Common myeloid progenitor, CD34-positive (primary cell): ENCODE data around the gene RAB11FIP2.

Source experiments
- CTCF ChIA-PET: fragments of 350-600 bp; sonication (Branson Sonifier 250); formaldehyde crosslinking; loops from one replicate; lab custom pipeline; 2021; ENCODE audit warnings: antibody characterized with exemption; lab: Charles Lee
- POLR2A ChIA-PET: fragments of 350-600 bp; sonication (Branson Sonifier 250); formaldehyde crosslinking; loops from one replicate; lab custom pipeline; 2021; ENCODE audit warnings: antibody characterized with exemption; lab: Charles Lee
- DNase-seq, 3 donors: peaks; one replicate each; pipeline versions ENCODE4 v3.0.0 to v3.0.0-alpha.2; 2013
- H3K27ac ChIP-seq, 2 experiments: 1 replicate in 1 of 2; 2 replicates in 1 of 2; pipeline ENCODE4 v1.7.0; 2013; ENCODE audit warnings: inconsistent platforms in 2 of 2, low read length in 2 of 2, mild to moderate bottlenecking in 2 of 2, low read depth in 1 of 2, moderate library complexity in 1 of 2; ENCODE audit not compliant: severe bottlenecking in 2 of 2, insufficient read depth in 1 of 2, poor library complexity in 1 of 2
- H3K27me3 ChIP-seq, 5 experiments: replicated peaks in 2 of 5; 1 replicate in 3 of 5; 2 replicates in 2 of 5; pipeline versions ENCODE4 v1.6.1 to v1.7.0; 2013; ENCODE audit warnings: low read length in 4 of 5, mild to moderate bottlenecking in 2 of 5, moderate library complexity in 2 of 5, inconsistent platforms in 1 of 5; ENCODE audit not compliant: insufficient read depth in 5 of 5, control insufficient read depth in 4 of 5
- H3K36me3 ChIP-seq, 4 experiments: 1 replicate in 2 of 4; 2 replicates in 2 of 4; pipeline versions ENCODE4 v1.6.1 to v1.7.0; 2013; ENCODE audit warnings: low read length in 3 of 4, control low read depth in 1 of 4, mild to moderate bottlenecking in 1 of 4; ENCODE audit not compliant: control insufficient read depth in 4 of 4, insufficient read depth in 4 of 4
- H3K4me1 ChIP-seq, 4 experiments: 1 replicate in 3 of 4; 2 replicates in 1 of 4; pipeline versions ENCODE4 v1.6.1 to v1.7.1; 2013; ENCODE audit warnings: low read length in 3 of 4, mild to moderate bottlenecking in 3 of 4, control low read depth in 1 of 4, inconsistent platforms in 1 of 4, moderate library complexity in 1 of 4; ENCODE audit not compliant: control insufficient read depth in 4 of 4, insufficient read depth in 4 of 4; ENCODE audit errors: control extremely low read depth in 1 of 4
- H3K4me3 ChIP-seq, 7 experiments: 1 replicate in 4 of 7; 2 replicates in 3 of 7; pipeline versions ENCODE4 v1.5.1 to v1.7.0; 2013; ENCODE audit warnings: mild to moderate bottlenecking in 7 of 7, low read length in 6 of 7, moderate library complexity in 6 of 7, inconsistent platforms in 2 of 7, low read depth in 2 of 7, control low read depth in 1 of 7; ENCODE audit not compliant: insufficient read depth in 4 of 7, control insufficient read depth in 1 of 7; ENCODE audit errors: extremely low read depth in 1 of 7
- H3K9me3 ChIP-seq, 5 experiments: 1 replicate in 4 of 5; 2 replicates in 1 of 5; pipeline versions ENCODE4 v1.6.1 to v1.7.1; 2013; ENCODE audit warnings: low read length in 4 of 5, mild to moderate bottlenecking in 2 of 5, inconsistent platforms in 1 of 5, low read depth in 1 of 5, moderate library complexity in 1 of 5; ENCODE audit not compliant: control insufficient read depth in 4 of 5, insufficient read depth in 2 of 5; ENCODE audit errors: control extremely low read depth in 1 of 5
- WGBS: methylation state at CpG from one replicate; pipeline ENCODE4 v1.1.5; 2013; ENCODE audit not compliant: insufficient coverage; 5-methylcytosine and 5-hydroxymethylcytosine counted together

RAB11FIP2 gene

GRCh38 chr10:118035354-118036005, 11.3 kb downstream of the RAB11FIP2 start:
- no peak overlapping the region for H3K27ac ChIP-seq
- POLR2A ChIA-PET: no interaction called here
- H3K4me1 ChIP-seq: peaks cover 6 to 25% (median 14%) of the 10 kb centered on the region in 4 experiments
- H3K4me3 ChIP-seq: peak overlapping the region in 4 of 7 experiments; percentile 11 to 60 (median 46)
- H3K9me3 ChIP-seq: no peaks in the 10 kb centered on the region
- CTCF ChIA-PET: interaction anchor here (0.9 kb wide), 1 partner anchor 10 kb away, joined by 3 read pairs; no protein-coding TSS in a partner anchor
- 0% methylated on average over 3 of the region's 7 CpGs for WGBS
- H3K36me3 ChIP-seq: peaks cover 7 to 15% (median 8%) of the 10 kb centered on the region in 4 experiments
- H3K27me3 ChIP-seq: no peaks in the 10 kb centered on the region
- DNase-seq: peak; percentile 14 to 58 (median 48)

- Histone ChIP-seq H3K36me3 (peaks cover 5 to 12% (median 8%) of the 10 kb centered on the region in 4 experiments), H3K27ac (no peak overlapping the region), H3K4me3 (peak overlapping the region in 3 of 7 experiments; percentile 32 to 59 (median 37)), H3K4me1 (peaks cover 6 to 25% (median 14%) of the 10 kb centered on the region in 4 experiments), H3K27me3 (no peaks in the 10 kb centered on the region), H3K9me3 (no peaks in the 10 kb centered on the region)
- no CpG with 5 or more reads among the region's 4 CpGs for WGBS
- ChIA-PET CTCF (no interaction called here), POLR2A (no interaction called here)
- peak in 1 of 3 donors; percentile 14 for DNase-seq
Measured at GRCh38 chr10:118034791-118035261, 11.9 kb downstream of the RAB11FIP2 start.

- DNase-seq: no peak
- Histone ChIP-seq H3K4me1 (peaks cover 6 to 25% (median 14%) of the 10 kb centered on the region in 4 experiments), H3K36me3 (peaks cover 2 to 12% (median 8%) of the 10 kb centered on the region in 4 experiments), H3K27me3 (no peaks in the 10 kb centered on the region), H3K9me3 (no peaks in the 10 kb centered on the region), H3K27ac (no peak overlapping the region), H3K4me3 (no peak overlapping the region)
- ChIA-PET CTCF (no interaction called here), POLR2A (no interaction called here)
- WGBS: 82% methylated on average over 6 of the region's 7 CpGs
Measured at GRCh38 chr10:118033905-118034304, 12.8 kb downstream of the RAB11FIP2 start.

- Histone ChIP-seq H3K4me1 (peaks cover 6 to 25% (median 14%) of the 10 kb centered on the region in 4 experiments), H3K27me3 (no peaks in the 10 kb centered on the region), H3K36me3 (peaks cover 1 to 12% (median 6%) of the 10 kb centered on the region in 4 experiments), H3K27ac (no peak overlapping the region), H3K9me3 (no peaks in the 10 kb centered on the region), H3K4me3 (no peak overlapping the region)
- DNase-seq: no peak
- ChIA-PET POLR2A (no interaction called here), CTCF (no interaction called here)
- 100% methylated on average over 3 of the region's 4 CpGs for WGBS
Measured at GRCh38 chr10:118032564-118032963, 14.2 kb downstream of the RAB11FIP2 start.

- no peak overlapping the region for H3K27ac ChIP-seq
- no CpG with 5 or more reads among the region's 2 CpGs for WGBS
- H3K27me3 ChIP-seq: no peaks in the 10 kb centered on the region
- ChIA-PET CTCF (no interaction called here), POLR2A (no interaction called here)
- no peak overlapping the region for H3K4me3 ChIP-seq
- DNase-seq: no peak
- no peaks in the 10 kb centered on the region for H3K9me3 ChIP-seq
- H3K4me1 ChIP-seq: peaks cover 6 to 20% (median 13%) of the 10 kb centered on the region in 4 experiments
- peaks cover 4 to 12% (median 6%) of the 10 kb centered on the region in 4 experiments for H3K36me3 ChIP-seq
Measured at GRCh38 chr10:118031351-118032075, 15.2 kb downstream of the RAB11FIP2 start.

GRCh38 chr10:118028619-118029018, 18.1 kb downstream of the RAB11FIP2 start:
- CTCF ChIA-PET: no interaction called here
- Histone ChIP-seq H3K4me3 (no peak overlapping the region), H3K27ac (no peak overlapping the region), H3K9me3 (no peaks in the 10 kb centered on the region), H3K4me1 (no peaks in the 10 kb centered on the region), H3K36me3 (peaks cover 4 to 8% (median 5%) of the 10 kb centered on the region in 4 experiments), H3K27me3 (no peaks in the 10 kb centered on the region)
- POLR2A ChIA-PET: no interaction called here
- DNase-seq: no peak

GRCh38 chr10:118027397-118027796, 19.3 kb downstream of the RAB11FIP2 start:
- DNase-seq: no peak
- ChIA-PET POLR2A (no interaction called here), CTCF (no interaction called here)
- no peak overlapping the region for H3K27ac ChIP-seq
- no peaks in the 10 kb centered on the region for H3K27me3 ChIP-seq
- no peaks in the 10 kb centered on the region for H3K4me1 ChIP-seq
- no peaks in the 10 kb centered on the region for H3K9me3 ChIP-seq
- 94% methylated on average over 2 of the region's 2 CpGs for WGBS
- H3K4me3 ChIP-seq: no peak overlapping the region
- peaks cover 0 to 5% (median under 1%) of the 10 kb centered on the region in 4 experiments for H3K36me3 ChIP-seq
